RPMI7951 (cell line): ENCODE measurements around the gene CHN2. TPM values are rescaled to one million over a fixed set of nuclear protein-coding genes. Genes with fewer than 3 reads are reported as not detected.
"Not testable (repeated sequence)": the region's sequence is repeated elsewhere in the genome, so short reads cannot be mapped to it uniquely, and the experiment has no call there.

Experiments
- DNase-seq: peaks from one replicate; pipeline ENCODE4 v3.0.0-alpha.2; 2012; ENCODE audit warnings: low read depth
- total RNA-seq: library from RNA; depleted of rRNA; stranded (reverse); fragments of >200 nt; shearing (Covaris generic); gene quantifications from 2 replicates; pipeline ENCODE4 v1.2.3, GENCODE V29; 2014

The CHN2 gene
- total RNA-seq, 1 experiment from 2014 or later: 0.36 TPM

GRCh38 chr7:29255906-29256692 lies 61.5 kb downstream of the CHN2 start:
- DNase-seq: no peak

GRCh38 chr7:29256693-29257002 lies 62.1 kb downstream of the CHN2 start:
- no peak for DNase-seq

GRCh38 chr7:29258951-29259350 lies 64.4 kb downstream of the CHN2 start:
- no peak for DNase-seq

GRCh38 chr7:29262191-29262917 lies 67.8 kb downstream of the CHN2 start:
- DNase-seq: no peak

GRCh38 chr7:29263601-29264207 lies 69.1 kb downstream of the CHN2 start:
- not testable (repeated sequence) for DNase-seq

GRCh38 chr7:29265208-29265923 lies 70.8 kb downstream of the CHN2 start:
- DNase-seq: peak; percentile 24

GRCh38 chr7:29269935-29270334 lies 75.4 kb downstream of the CHN2 start:
- no peak for DNase-seq

GRCh38 chr7:29270594-29271318 lies 76.2 kb downstream of the CHN2 start:
- DNase-seq: no peak

GRCh38 chr7:29271319-29271658 lies 76.7 kb downstream of the CHN2 start:
- DNase-seq: no peak

GRCh38 chr7:29272057-29272456 lies 77.5 kb downstream of the CHN2 start:
- no peak for DNase-seq

- peak; percentile 55 for DNase-seq
Measured at GRCh38 chr7:29274146-29275017, 79.8 kb downstream of the CHN2 start.

GRCh38 chr7:29275018-29275318 lies 80.4 kb downstream of the CHN2 start:
- no peak for DNase-seq

- no peak for DNase-seq
Measured at GRCh38 chr7:29275493-29275892, 80.9 kb downstream of the CHN2 start.

- DNase-seq: no peak
Measured at GRCh38 chr7:29276199-29276598, 81.6 kb downstream of the CHN2 start.

GRCh38 chr7:29276806-29277205 lies 82.2 kb downstream of the CHN2 start:
- DNase-seq: no peak

- DNase-seq: no peak
Measured at GRCh38 chr7:29277436-29278215, 83.1 kb downstream of the CHN2 start.

- no peak for DNase-seq
Measured at GRCh38 chr7:29278337-29279069, 83.9 kb downstream of the CHN2 start.

GRCh38 chr7:29281782-29282541 lies 87.4 kb downstream of the CHN2 start:
- DNase-seq: no peak
